Measurements from ENCODE around the gene ZP1. TPM values are rescaled to one million over a fixed set of nuclear protein-coding genes. Genes with fewer than 3 reads are reported as not detected.

Gene ZP1
- total and polyA plus RNA-seq, 4 donors: 0.72 TPM; not detected in 3

- peaks cover 44% of the 10 kb centered on the region for H3K36me3 ChIP-seq (ENCODE audit: control insufficient read depth, insufficient read depth, low read length)
- no peaks in the 10 kb centered on the region for H3K9me3 ChIP-seq (ENCODE audit: control insufficient read depth, insufficient read depth, low read length)
- no peak overlapping the region for H3K4me3 ChIP-seq (ENCODE audit: low read depth, low read length)
- 86% methylated on average over 19 of the region's 23 CpGs for WGBS (ENCODE audit: insufficient coverage)
- peaks cover 2% of the 10 kb centered on the region for H3K27me3 ChIP-seq (ENCODE audit: control insufficient read depth, insufficient read depth, low read length)
- no peak for DNase-seq (ENCODE audit: low read depth in 4 of 6, low spot score in 6 of 6)
- H3K27ac ChIP-seq (ENCODE audit: low read depth, low read length): no peak overlapping the region
- peaks cover 46% of the 10 kb centered on the region for H3K4me1 ChIP-seq (ENCODE audit: control insufficient read depth, insufficient read depth, low read length)
Measured at GRCh38 chr11:60921777-60922335, 54.5 kb downstream of the ZP1 start.

GRCh38 chr11:60922906-60923305 lies 55.6 kb downstream of the ZP1 start:
- WGBS (ENCODE audit: insufficient coverage): 80% methylated on average over 4 of the region's 6 CpGs
- H3K4me3 ChIP-seq (ENCODE audit: low read depth, low read length): no peak overlapping the region
- no peak for DNase-seq (ENCODE audit: low read depth in 4 of 6, low spot score in 6 of 6)
- H3K27me3 ChIP-seq (ENCODE audit: control insufficient read depth, insufficient read depth, low read length): peaks cover 2% of the 10 kb centered on the region
- H3K27ac ChIP-seq (ENCODE audit: low read depth, low read length): no peak overlapping the region
- H3K9me3 ChIP-seq (ENCODE audit: control insufficient read depth, insufficient read depth, low read length): no peaks in the 10 kb centered on the region
- H3K36me3 ChIP-seq (ENCODE audit: control insufficient read depth, insufficient read depth, low read length): peaks cover 54% of the 10 kb centered on the region
- peaks cover 56% of the 10 kb centered on the region for H3K4me1 ChIP-seq (ENCODE audit: control insufficient read depth, insufficient read depth, low read length)

- H3K27ac ChIP-seq (ENCODE audit: low read depth, low read length): no peak overlapping the region
- peaks cover 57% of the 10 kb centered on the region for H3K36me3 ChIP-seq (ENCODE audit: control insufficient read depth, insufficient read depth, low read length)
- H3K27me3 ChIP-seq (ENCODE audit: control insufficient read depth, insufficient read depth, low read length): peaks cover 2% of the 10 kb centered on the region
- WGBS (ENCODE audit: insufficient coverage): 75% methylated on average over 1 of the region's 5 CpGs
- no peaks in the 10 kb centered on the region for H3K9me3 ChIP-seq (ENCODE audit: control insufficient read depth, insufficient read depth, low read length)
- H3K4me1 ChIP-seq (ENCODE audit: control insufficient read depth, insufficient read depth, low read length): peaks cover 56% of the 10 kb centered on the region
- peak in 2 of 6 donors; percentile 55 to 70 for DNase-seq (ENCODE audit: low read depth in 4 of 6, low spot score in 6 of 6)
- H3K4me3 ChIP-seq (ENCODE audit: low read depth, low read length): no peak overlapping the region
Measured at GRCh38 chr11:60923326-60923725, 56.0 kb downstream of the ZP1 start.

- DNase-seq (ENCODE audit: low read depth in 4 of 6, low spot score in 6 of 6): no peak
- Histone ChIP-seq H3K27ac (ENCODE audit: low read depth, low read length) (no peak overlapping the region), H3K4me3 (ENCODE audit: low read depth, low read length) (peak overlapping the region; percentile 26), H3K9me3 (ENCODE audit: control insufficient read depth, insufficient read depth, low read length) (no peaks in the 10 kb centered on the region), H3K27me3 (ENCODE audit: control insufficient read depth, insufficient read depth, low read length) (peaks cover 2% of the 10 kb centered on the region), H3K4me1 (ENCODE audit: control insufficient read depth, insufficient read depth, low read length) (peaks cover 56% of the 10 kb centered on the region), H3K36me3 (ENCODE audit: control insufficient read depth, insufficient read depth, low read length) (peaks cover 61% of the 10 kb centered on the region)
- 43% methylated on average over 6 of the region's 6 CpGs for WGBS (ENCODE audit: insufficient coverage)
Measured at GRCh38 chr11:60923800-60924109, 56.4 kb downstream of the ZP1 start.

- WGBS (ENCODE audit: insufficient coverage): under 1% methylated on average over 67 of the region's 69 CpGs
- H3K9me3 ChIP-seq (ENCODE audit: control insufficient read depth, insufficient read depth, low read length): no peaks in the 10 kb centered on the region
- peak in 3 of 6 donors; percentile 64 to 95 (median 94) for DNase-seq (ENCODE audit: low read depth in 4 of 6, low spot score in 6 of 6)
- H3K36me3 ChIP-seq (ENCODE audit: control insufficient read depth, insufficient read depth, low read length): peaks cover 67% of the 10 kb centered on the region
- peaks cover 56% of the 10 kb centered on the region for H3K4me1 ChIP-seq (ENCODE audit: control insufficient read depth, insufficient read depth, low read length)
- H3K4me3 ChIP-seq (ENCODE audit: low read depth, low read length): peak within 1 kb of the TSS; percentile 66
- H3K27ac ChIP-seq (ENCODE audit: low read depth, low read length): peak within 1 kb of the TSS; percentile 15
- peaks cover 2% of the 10 kb centered on the region for H3K27me3 ChIP-seq (ENCODE audit: control insufficient read depth, insufficient read depth, low read length)
Measured at GRCh38 chr11:60924110-60924905, 57.0 kb downstream of the ZP1 start, which contains the start of gene TMEM132A. TMEM132A (plus strand) TSS chr11:60924460; CDS start chr11:60924634, 174 bp downstream.

Other genes starting within 250 kb of the ZP1 start
- 1 to 10 TPM in 1 of 2 donors, under 1 TPM in 1; 0.40 to 2.8 TPM for gene MS4A8, start 167.9 kb upstream of the ZP1 start, total RNA-seq
- under 1 TPM in 1 of 2 donors, not detected in 1; 0.72 TPM for gene MS4A8, start 167.9 kb upstream of the ZP1 start, polyA plus RNA-seq (ENCODE audit: insufficient read length in 2 of 2)
- gene MS4A18, start 142.8 kb upstream of the ZP1 start, total RNA-seq: not detected
- gene MS4A18, start 142.8 kb upstream of the ZP1 start, polyA plus RNA-seq (ENCODE audit: insufficient read length in 2 of 2): not detected
- gene MS4A15, start 110.7 kb upstream of the ZP1 start, total RNA-seq: under 1 TPM in 1 of 2 donors, not detected in 1; 0.17 TPM
- gene MS4A15, start 110.7 kb upstream of the ZP1 start, polyA plus RNA-seq (ENCODE audit: insufficient read length in 2 of 2): not detected
- not detected for gene MS4A10, start 82.2 kb upstream of the ZP1 start, total RNA-seq
- not detected for gene MS4A10, start 82.2 kb upstream of the ZP1 start, polyA plus RNA-seq (ENCODE audit: insufficient read length in 2 of 2)
- 1 to 10 TPM; 6.5 to 8.9 TPM for gene CCDC86, start 25.4 kb upstream of the ZP1 start, total RNA-seq
- 10 to 100 TPM; 19.8 TPM for gene CCDC86, start 25.4 kb upstream of the ZP1 start, polyA plus RNA-seq (ENCODE audit: insufficient read length in 2 of 2)
- 1 to 10 TPM; 1.2 to 1.9 TPM for gene PTGDR2, start 11.6 kb upstream of the ZP1 start, total RNA-seq
- 1 to 10 TPM; 3.2 to 3.8 TPM for gene PTGDR2, start 11.6 kb upstream of the ZP1 start, polyA plus RNA-seq (ENCODE audit: insufficient read length in 2 of 2)
- gene PRPF19, start 39.0 kb downstream of the ZP1 start, total RNA-seq: 10 to 100 TPM; 49.0 to 50.2 TPM
- 100 to 1,000 TPM; 105 to 115 TPM for gene PRPF19, start 39.0 kb downstream of the ZP1 start, polyA plus RNA-seq (ENCODE audit: insufficient read length in 2 of 2)
- 10 to 100 TPM; 33.5 to 39.8 TPM for gene TMEM109, start 46.6 kb downstream of the ZP1 start, total RNA-seq
- 10 to 100 TPM; 34.8 to 44.7 TPM for gene TMEM109, start 46.6 kb downstream of the ZP1 start, polyA plus RNA-seq (ENCODE audit: insufficient read length in 2 of 2)
- gene TMEM132A, start 56.9 kb downstream of the ZP1 start, total RNA-seq: 100 to 1,000 TPM in 1 of 2 donors, 10 to 100 TPM in 1; 59.0 to 114 TPM
- 100 to 1,000 TPM; 198 to 222 TPM for gene TMEM132A, start 56.9 kb downstream of the ZP1 start, polyA plus RNA-seq (ENCODE audit: insufficient read length in 2 of 2)
- gene SLC15A3, start 84.6 kb downstream of the ZP1 start, total RNA-seq: 10 to 100 TPM; 20.3 to 31.8 TPM
- 10 to 100 TPM; 29.5 to 35.5 TPM for gene SLC15A3, start 84.6 kb downstream of the ZP1 start, polyA plus RNA-seq (ENCODE audit: insufficient read length in 2 of 2)
- 1 to 10 TPM in 1 of 2 donors, under 1 TPM in 1; 0.61 to 1.6 TPM for gene CD6, start 104.1 kb downstream of the ZP1 start, total RNA-seq
- 1 to 10 TPM; 5.0 to 8.4 TPM for gene CD6, start 104.1 kb downstream of the ZP1 start, polyA plus RNA-seq (ENCODE audit: insufficient read length in 2 of 2)
- under 1 TPM in 1 of 2 donors, not detected in 1; 0.10 TPM for gene CD5, start 234.9 kb downstream of the ZP1 start, total RNA-seq
- gene CD5, start 234.9 kb downstream of the ZP1 start, polyA plus RNA-seq (ENCODE audit: insufficient read length in 2 of 2): under 1 TPM; 0.08 to 0.15 TPM

Measured in spinal cord (tissue), 10 donors.